Central memory CD8-positive, alpha-beta T cell (primary cell): ENCODE measurements around the gene ZNF638.

Experiments
- ATAC-seq: fragments of 150-1000 bp; cut with Tn5 transposase; replicated peaks from 2 replicates; pipeline ENCODE4 v1.10.0; 2022; ENCODE audit warnings: mild to moderate bottlenecking, moderate FRiP score, moderate number of reproducible peaks; ENCODE audit not compliant: poor library complexity, severe bottlenecking; ENCODE audit errors: extremely low read depth
- DNase-seq, 2 donors: peaks; one replicate each; pipeline ENCODE4 v3.0.0; 2021; ENCODE audit warnings: low spot score in 2 of 2
- H3K27ac Mint-ChIP-seq: one replicate; pipeline ENCODE4 v1.8.0; 2022; ENCODE audit warnings: low read depth, mild to moderate bottlenecking, moderate library complexity, mixed read lengths
- H3K27me3 Mint-ChIP-seq: one replicate; pipeline ENCODE4 v1.8.0; 2022; ENCODE audit warnings: mixed read lengths
- H3K36me3 Mint-ChIP-seq: one replicate; pipeline ENCODE4 v1.8.0; 2022; ENCODE audit warnings: mild to moderate bottlenecking, moderate library complexity, mixed read lengths; ENCODE audit not compliant: insufficient read depth
- H3K4me1 Mint-ChIP-seq: one replicate; pipeline ENCODE4 v1.8.0; 2022; ENCODE audit warnings: mixed read lengths
- H3K4me3 Mint-ChIP-seq: one replicate; pipeline ENCODE4 v1.8.0; 2022; ENCODE audit warnings: mild to moderate bottlenecking, moderate library complexity, mixed read lengths
- H3K9me3 Mint-ChIP-seq: one replicate; pipeline ENCODE4 v1.8.0; 2022; ENCODE audit warnings: mixed read lengths

Gene ZNF638

GRCh38 chr2:71472019-71472418 lies 140.4 kb downstream of the ZNF638 start:
- Mint-ChIP-seq H3K4me1 (peaks cover 6% of the 10 kb centered on the region), H3K36me3 (peaks cover 2% of the 10 kb centered on the region), H3K4me3 (no peak overlapping the region), H3K27ac (no peak overlapping the region), H3K27me3 (peaks cover 62% of the 10 kb centered on the region), H3K9me3 (no peaks in the 10 kb centered on the region)
- ATAC-seq (no peak), DNase-seq (no peak)

GRCh38 chr2:71473346-71474031 lies 141.9 kb downstream of the ZNF638 start:
- Mint-ChIP-seq H3K4me3 (no peak overlapping the region), H3K9me3 (no peaks in the 10 kb centered on the region), H3K4me1 (no peaks in the 10 kb centered on the region), H3K27ac (no peak overlapping the region), H3K27me3 (peaks cover 48% of the 10 kb centered on the region), H3K36me3 (no peaks in the 10 kb centered on the region)
- no peak for ATAC-seq
- DNase-seq = no peak

DNA sequence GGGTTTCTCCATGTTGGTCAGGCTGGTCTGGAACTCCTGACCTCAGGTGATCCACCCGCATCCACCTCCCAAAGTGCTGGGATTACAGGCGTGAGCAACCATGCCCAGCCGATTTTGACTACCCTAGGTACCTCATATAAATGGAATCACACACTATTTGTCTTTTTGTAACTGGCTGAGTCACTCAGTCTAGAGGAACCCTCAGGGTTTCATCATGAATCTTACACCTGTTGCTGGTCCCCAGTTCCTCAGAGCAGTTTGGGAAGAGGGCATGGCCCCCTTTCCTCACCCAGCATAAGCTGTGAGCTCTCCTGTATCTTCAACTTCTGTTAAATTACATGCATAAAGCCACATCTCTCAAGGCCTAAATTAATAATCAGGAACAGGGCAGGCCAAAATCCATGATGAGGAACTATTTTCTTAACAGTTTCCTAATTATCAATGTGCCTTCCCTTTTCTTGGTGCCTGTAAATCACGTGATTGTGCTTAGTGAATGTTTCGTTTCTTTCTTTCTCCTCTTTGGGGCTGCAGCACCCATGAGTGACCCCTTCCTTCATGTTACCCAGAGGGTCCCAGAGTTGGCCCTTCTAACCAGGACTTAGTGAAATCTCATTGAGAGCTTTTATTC lies 142.6 kb downstream of the ZNF638 start:
- Mint-ChIP-seq H3K4me3 (no peak overlapping the region), H3K27ac (no peak overlapping the region), H3K4me1 (no peaks in the 10 kb centered on the region), H3K9me3 (no peaks in the 10 kb centered on the region), H3K36me3 (no peaks in the 10 kb centered on the region), H3K27me3 (peaks cover 48% of the 10 kb centered on the region)
- ATAC-seq (no peak), DNase-seq (no peak)

GRCh38 chr2:71474744-71475397 lies 143.3 kb downstream of the ZNF638 start:
- Mint-ChIP-seq H3K36me3 (no peaks in the 10 kb centered on the region), H3K9me3 (no peaks in the 10 kb centered on the region), H3K27ac (no peak overlapping the region), H3K27me3 (peaks cover 48% of the 10 kb centered on the region), H3K4me3 (no peak overlapping the region), H3K4me1 (no peaks in the 10 kb centered on the region)
- no peak for DNase-seq
- ATAC-seq = no peak

GRCh38 chr2:71476495-71476894 lies 144.9 kb downstream of the ZNF638 start:
- DNase-seq (no peak), ATAC-seq (no peak)
- H3K9me3 Mint-ChIP-seq = no peaks in the 10 kb centered on the region
- H3K27me3 Mint-ChIP-seq = peaks cover 43% of the 10 kb centered on the region
- H3K4me1 Mint-ChIP-seq = no peaks in the 10 kb centered on the region
- no peak overlapping the region for H3K4me3 Mint-ChIP-seq
- H3K27ac Mint-ChIP-seq = no peak overlapping the region
- no peaks in the 10 kb centered on the region for H3K36me3 Mint-ChIP-seq

DNA sequence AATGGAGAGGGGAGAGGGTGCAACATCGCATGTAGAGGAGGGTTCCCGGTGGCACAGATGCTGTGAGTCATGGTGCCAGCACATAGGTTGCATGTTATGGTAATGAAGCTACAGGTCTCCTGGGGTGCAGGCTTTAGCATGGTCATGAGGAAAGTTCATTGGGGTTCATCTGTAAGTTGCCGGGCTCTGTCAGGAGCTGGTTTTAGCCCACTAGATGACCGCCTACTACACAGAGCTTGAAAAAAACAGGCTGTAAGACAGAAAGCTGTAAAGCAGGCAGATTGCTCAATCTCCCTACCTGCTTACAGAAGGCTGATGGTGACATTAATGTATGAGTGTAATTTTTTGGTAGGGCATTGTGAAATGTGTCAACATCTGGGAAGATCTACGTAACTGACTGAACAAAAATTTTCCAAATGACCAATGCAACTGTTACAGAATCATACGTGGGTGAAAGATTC lies 145.7 kb downstream of the ZNF638 start:
- DNase-seq = no peak
- Mint-ChIP-seq H3K27ac (no peak overlapping the region), H3K36me3 (no peaks in the 10 kb centered on the region), H3K27me3 (peaks cover 44% of the 10 kb centered on the region), H3K9me3 (no peaks in the 10 kb centered on the region), H3K4me1 (no peaks in the 10 kb centered on the region), H3K4me3 (no peak overlapping the region)
- no peak for ATAC-seq

- ATAC-seq (no peak), DNase-seq (no peak)
- H3K4me1 Mint-ChIP-seq = no peaks in the 10 kb centered on the region
- H3K4me3 Mint-ChIP-seq = no peak overlapping the region
- peaks cover 45% of the 10 kb centered on the region for H3K27me3 Mint-ChIP-seq
- H3K36me3 Mint-ChIP-seq = no peaks in the 10 kb centered on the region
- H3K9me3 Mint-ChIP-seq = no peaks in the 10 kb centered on the region
- H3K27ac Mint-ChIP-seq = no peak overlapping the region
Observed at GRCh38 chr2:71478806-71479205, 147.2 kb downstream of the ZNF638 start.

GRCh38 chr2:71479261-71479660 lies 147.7 kb downstream of the ZNF638 start:
- no peak overlapping the region for H3K27ac Mint-ChIP-seq
- DNase-seq (no peak), ATAC-seq (no peak)
- no peak overlapping the region for H3K4me3 Mint-ChIP-seq
- H3K4me1 Mint-ChIP-seq = no peaks in the 10 kb centered on the region
- H3K9me3 Mint-ChIP-seq = no peaks in the 10 kb centered on the region
- no peaks in the 10 kb centered on the region for H3K36me3 Mint-ChIP-seq
- peaks cover 41% of the 10 kb centered on the region for H3K27me3 Mint-ChIP-seq

DNA sequence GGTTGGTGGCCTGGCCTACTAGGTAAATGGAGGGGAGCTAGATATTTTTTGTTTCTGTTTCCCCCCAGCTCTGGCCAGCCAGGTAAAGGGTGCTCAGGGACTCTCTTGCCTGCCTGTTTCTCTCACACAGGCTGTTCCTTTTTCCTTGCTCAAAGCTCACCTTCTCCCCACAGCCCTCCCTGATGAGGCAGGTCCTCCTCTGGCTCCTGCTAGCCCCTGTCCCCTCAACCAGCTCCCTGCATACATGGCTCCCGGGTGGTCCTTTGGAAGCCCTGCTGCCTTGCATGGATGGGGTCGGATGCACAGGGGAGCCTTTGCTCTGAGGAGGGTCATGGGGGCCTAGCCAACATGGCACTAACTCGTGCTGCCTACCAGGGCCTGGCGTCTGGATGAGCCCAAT lies 149.5 kb downstream of the ZNF638 start:
- no peak overlapping the region for H3K27ac Mint-ChIP-seq
- DNase-seq (no peak), ATAC-seq (no peak)
- no peak overlapping the region for H3K4me3 Mint-ChIP-seq
- H3K36me3 Mint-ChIP-seq = no peaks in the 10 kb centered on the region
- H3K27me3 Mint-ChIP-seq = peaks cover 45% of the 10 kb centered on the region
- H3K4me1 Mint-ChIP-seq = no peaks in the 10 kb centered on the region
- no peaks in the 10 kb centered on the region for H3K9me3 Mint-ChIP-seq

- no peak for ATAC-seq
- no peaks in the 10 kb centered on the region for H3K9me3 Mint-ChIP-seq
- no peak overlapping the region for H3K27ac Mint-ChIP-seq
- H3K27me3 Mint-ChIP-seq = peaks cover 52% of the 10 kb centered on the region
- H3K36me3 Mint-ChIP-seq = no peaks in the 10 kb centered on the region
- H3K4me1 Mint-ChIP-seq = no peaks in the 10 kb centered on the region
- no peak for DNase-seq
- H3K4me3 Mint-ChIP-seq = no peak overlapping the region
Observed at GRCh38 chr2:71482055-71482454, 150.5 kb downstream of the ZNF638 start.

DNA sequence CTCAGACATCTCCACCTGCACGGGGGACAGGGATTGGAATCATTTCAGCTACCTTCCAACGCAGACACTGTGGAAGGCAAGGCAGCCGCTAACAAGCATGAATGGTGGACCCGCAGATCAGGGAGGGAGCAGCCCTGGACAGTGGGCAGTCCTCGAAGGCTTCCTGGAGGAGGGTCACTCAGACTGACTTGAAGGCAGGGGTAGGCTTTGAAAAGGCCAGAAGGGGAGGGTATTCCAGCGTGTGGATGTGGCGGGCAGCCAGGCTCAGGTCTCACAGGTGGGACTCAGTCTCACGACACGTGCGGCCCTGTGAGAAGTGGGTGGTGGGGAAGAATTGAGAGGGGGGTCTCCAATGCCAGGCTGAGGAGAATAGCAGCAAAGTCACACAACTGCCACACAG lies 151.7 kb downstream of the ZNF638 start:
- H3K36me3 Mint-ChIP-seq = no peaks in the 10 kb centered on the region
- no peak overlapping the region for H3K4me3 Mint-ChIP-seq
- no peaks in the 10 kb centered on the region for H3K9me3 Mint-ChIP-seq
- H3K4me1 Mint-ChIP-seq = no peaks in the 10 kb centered on the region
- ATAC-seq = no peak
- no peak overlapping the region for H3K27ac Mint-ChIP-seq
- no peak for DNase-seq
- peaks cover 52% of the 10 kb centered on the region for H3K27me3 Mint-ChIP-seq

DNA sequence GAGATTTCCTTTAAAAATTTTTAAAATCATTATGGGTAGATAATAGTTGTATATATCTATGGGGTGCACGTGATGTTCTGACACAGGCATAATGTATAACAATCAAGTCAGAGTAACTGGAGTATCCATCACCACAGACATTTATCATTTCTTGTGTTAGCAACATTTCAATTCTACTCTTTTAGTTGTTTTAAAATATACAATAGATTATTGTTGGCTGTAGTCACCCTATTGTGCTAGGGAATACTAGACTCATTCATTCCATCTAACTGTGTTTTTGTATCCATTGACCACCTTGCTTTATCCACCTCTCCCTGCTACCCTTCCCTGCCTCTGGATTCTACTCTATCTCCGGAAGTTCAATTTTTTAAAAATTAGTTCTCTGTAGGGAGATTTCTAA lies 152.8 kb downstream of the ZNF638 start:
- Mint-ChIP-seq H3K4me3 (no peak overlapping the region), H3K27ac (no peak overlapping the region)

More for the DNA sequence above, 152.8 kb downstream of the ZNF638 start:
- no peaks in the 10 kb centered on the region for H3K4me1 Mint-ChIP-seq
- no peaks in the 10 kb centered on the region for H3K9me3 Mint-ChIP-seq
- no peaks in the 10 kb centered on the region for H3K36me3 Mint-ChIP-seq
- H3K27me3 Mint-ChIP-seq = peaks cover 43% of the 10 kb centered on the region
- ATAC-seq = no peak
- no peak for DNase-seq
